Ishikawa (cell line): ENCODE measurements around the gene THRA.

ENCODE experiments used
- CEBPB ChIP-seq: IDR thresholded peaks from 2 replicates; pipeline ENCODE4 v1.6.1; 2012
- CREB1 ChIP-seq: IDR thresholded peaks from 2 replicates; pipeline ENCODE4 v1.6.1; 2012; ENCODE audit warnings: low read depth
- EGR1 ChIP-seq: IDR thresholded peaks from 2 replicates; pipeline ENCODE4 v1.6.1; 2012
- EP300 ChIP-seq: IDR thresholded peaks from 2 replicates; pipeline ENCODE4 v1.6.1; 2012; ENCODE audit warnings: borderline replicate concordance
- FOXM1 ChIP-seq: IDR thresholded peaks from 2 replicates; pipeline ENCODE4 v1.6.1; 2012; ENCODE audit warnings: low read depth, borderline replicate concordance
- NFIC ChIP-seq: IDR thresholded peaks from 2 replicates; pipeline ENCODE4 v1.6.1; 2012
- RAD21 ChIP-seq: IDR thresholded peaks from 2 replicates; pipeline ENCODE4 v1.6.1; 2012; ENCODE audit warnings: low read depth
- TAF1 ChIP-seq: IDR thresholded peaks from 2 replicates; pipeline ENCODE4 v1.6.1; 2012; ENCODE audit warnings: low read depth, mild to moderate bottlenecking
- TCF12 ChIP-seq: IDR thresholded peaks from 2 replicates; pipeline ENCODE4 v1.6.1; 2012; ENCODE audit warnings: low read depth
- TEAD4 ChIP-seq: IDR thresholded peaks from 2 replicates; pipeline ENCODE4 v1.6.1; 2012
- YY1 ChIP-seq: IDR thresholded peaks from 2 replicates; pipeline ENCODE4 v1.6.1; 2012; ENCODE audit warnings: low read depth
- ZBTB7A ChIP-seq: IDR thresholded peaks from 2 replicates; pipeline ENCODE4 v1.6.1; 2012; ENCODE audit warnings: low read depth
- TF ChIP-seq, protein P1 (sequence below): IDR thresholded peaks from 2 replicates; pipeline ENCODE4 v1.6.1; 2012
- TF ChIP-seq, protein P2 (sequence below): IDR thresholded peaks from 2 replicates; pipeline ENCODE4 v1.6.1; 2012
- TF ChIP-seq, protein P3 (sequence below): IDR thresholded peaks from 2 replicates; pipeline ENCODE4 v1.6.1; 2012; ENCODE audit warnings: low read depth, mild to moderate bottlenecking

THRA gene

DNA sequence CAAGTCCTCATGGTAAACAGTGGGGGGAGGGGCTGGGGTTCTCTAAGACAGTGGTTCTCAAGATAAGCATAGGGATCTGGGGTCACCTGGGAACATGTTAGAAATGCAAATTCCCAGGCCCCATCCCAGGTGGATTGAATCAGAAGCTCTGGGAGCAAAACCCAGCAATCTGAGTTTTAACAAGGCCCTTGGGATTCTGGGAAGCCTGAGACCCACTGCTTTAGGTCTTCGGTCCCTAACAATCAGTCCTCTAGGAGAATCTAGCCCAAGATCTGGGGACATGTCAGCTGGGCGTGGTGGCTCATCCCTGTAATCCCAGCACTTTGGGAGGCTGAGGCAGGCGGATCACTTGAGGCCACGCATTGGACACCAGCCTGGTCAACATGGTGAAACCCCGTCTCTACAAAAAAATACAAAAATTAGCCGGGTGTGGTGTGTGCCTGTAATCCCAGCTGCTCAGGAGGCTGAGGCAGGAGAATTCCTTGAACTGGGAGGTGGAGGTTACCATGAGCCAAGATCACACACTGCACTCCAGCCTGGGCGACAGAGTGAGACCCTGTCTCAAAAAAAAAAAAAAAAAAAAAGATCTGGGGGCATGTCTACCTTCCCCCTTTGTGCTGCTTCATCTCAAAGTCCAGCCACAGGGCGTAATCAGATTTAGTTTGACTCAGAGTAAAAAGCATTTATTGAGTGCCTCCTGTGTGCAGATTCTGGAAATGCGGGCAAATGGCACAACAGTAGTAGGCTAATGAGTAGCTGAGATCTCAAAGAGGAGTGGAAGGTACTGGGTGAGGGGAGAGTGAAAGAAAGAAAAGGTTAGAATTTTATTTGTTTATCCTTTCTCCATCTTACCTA lies 46.4 kb downstream of the THRA start:
- TF ChIP-seq NFIC (no peak), ZBTB7A (no peak), YY1 (no peak), CREB1 (no peak), EGR1 (no peak), FOXM1 (no peak), EP300 (no peak), RAD21 (no peak), CEBPB (no peak)
- TF ChIP-seq, protein P1, sequence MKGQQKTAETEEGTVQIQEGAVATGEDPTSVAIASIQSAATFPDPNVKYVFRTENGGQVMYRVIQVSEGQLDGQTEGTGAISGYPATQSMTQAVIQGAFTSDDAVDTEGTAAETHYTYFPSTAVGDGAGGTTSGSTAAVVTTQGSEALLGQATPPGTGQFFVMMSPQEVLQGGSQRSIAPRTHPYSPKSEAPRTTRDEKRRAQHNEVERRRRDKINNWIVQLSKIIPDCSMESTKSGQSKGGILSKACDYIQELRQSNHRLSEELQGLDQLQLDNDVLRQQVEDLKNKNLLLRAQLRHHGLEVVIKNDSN: no peak
- TF ChIP-seq, protein P2, sequence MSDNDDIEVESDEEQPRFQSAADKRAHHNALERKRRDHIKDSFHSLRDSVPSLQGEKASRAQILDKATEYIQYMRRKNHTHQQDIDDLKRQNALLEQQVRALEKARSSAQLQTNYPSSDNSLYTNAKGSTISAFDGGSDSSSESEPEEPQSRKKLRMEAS: no peak

DNA sequence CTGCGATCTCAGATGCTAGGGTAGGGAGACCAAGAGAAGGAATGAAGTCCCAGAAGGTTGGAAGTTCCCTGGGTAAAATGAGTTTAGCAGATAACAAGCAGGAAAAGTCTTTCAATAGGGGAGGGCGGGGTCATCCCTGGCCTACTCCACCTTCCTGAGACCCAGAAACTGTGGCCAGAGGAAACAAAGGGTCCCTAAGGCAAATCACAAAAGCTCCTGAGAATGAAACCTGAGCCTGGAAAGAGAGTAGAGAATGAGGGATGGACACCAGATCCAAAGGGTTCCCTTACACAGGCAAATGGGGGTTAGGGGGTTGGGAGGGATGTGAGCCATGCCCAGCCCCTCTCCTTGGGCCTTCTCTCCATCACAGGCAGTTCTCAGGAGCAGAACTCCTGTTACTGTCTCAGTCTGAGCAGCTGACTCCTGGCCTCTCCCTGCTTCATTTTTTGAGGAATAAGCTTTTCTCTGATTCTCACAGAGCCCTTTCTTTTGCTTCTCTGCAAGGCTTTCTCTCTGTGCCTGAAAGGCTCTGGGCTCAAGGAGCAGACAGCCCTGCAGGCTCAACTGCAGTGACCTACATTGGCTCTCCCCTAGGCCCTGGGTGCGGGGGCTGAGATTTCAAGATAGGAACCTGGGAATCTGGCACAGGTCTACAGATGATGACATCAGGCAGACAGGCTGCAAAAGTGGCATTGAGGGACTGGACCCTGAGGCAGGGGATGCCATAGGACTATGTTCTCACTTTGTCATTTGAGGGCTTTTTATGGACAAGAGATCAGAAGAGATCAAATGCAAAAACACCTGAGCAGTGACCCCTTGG lies 47.5 kb downstream of the THRA start:
- TF ChIP-seq ZBTB7A (no peak), NFIC (no peak), YY1 (no peak), FOXM1 (no peak), EP300 (no peak), RAD21 (no peak), TAF1 (no peak), TEAD4 (no peak), CREB1 (no peak), EGR1 (no peak)
- TF ChIP-seq, protein P2: no peak
- TF ChIP-seq, protein P1: no peak
- TF ChIP-seq, protein P3, sequence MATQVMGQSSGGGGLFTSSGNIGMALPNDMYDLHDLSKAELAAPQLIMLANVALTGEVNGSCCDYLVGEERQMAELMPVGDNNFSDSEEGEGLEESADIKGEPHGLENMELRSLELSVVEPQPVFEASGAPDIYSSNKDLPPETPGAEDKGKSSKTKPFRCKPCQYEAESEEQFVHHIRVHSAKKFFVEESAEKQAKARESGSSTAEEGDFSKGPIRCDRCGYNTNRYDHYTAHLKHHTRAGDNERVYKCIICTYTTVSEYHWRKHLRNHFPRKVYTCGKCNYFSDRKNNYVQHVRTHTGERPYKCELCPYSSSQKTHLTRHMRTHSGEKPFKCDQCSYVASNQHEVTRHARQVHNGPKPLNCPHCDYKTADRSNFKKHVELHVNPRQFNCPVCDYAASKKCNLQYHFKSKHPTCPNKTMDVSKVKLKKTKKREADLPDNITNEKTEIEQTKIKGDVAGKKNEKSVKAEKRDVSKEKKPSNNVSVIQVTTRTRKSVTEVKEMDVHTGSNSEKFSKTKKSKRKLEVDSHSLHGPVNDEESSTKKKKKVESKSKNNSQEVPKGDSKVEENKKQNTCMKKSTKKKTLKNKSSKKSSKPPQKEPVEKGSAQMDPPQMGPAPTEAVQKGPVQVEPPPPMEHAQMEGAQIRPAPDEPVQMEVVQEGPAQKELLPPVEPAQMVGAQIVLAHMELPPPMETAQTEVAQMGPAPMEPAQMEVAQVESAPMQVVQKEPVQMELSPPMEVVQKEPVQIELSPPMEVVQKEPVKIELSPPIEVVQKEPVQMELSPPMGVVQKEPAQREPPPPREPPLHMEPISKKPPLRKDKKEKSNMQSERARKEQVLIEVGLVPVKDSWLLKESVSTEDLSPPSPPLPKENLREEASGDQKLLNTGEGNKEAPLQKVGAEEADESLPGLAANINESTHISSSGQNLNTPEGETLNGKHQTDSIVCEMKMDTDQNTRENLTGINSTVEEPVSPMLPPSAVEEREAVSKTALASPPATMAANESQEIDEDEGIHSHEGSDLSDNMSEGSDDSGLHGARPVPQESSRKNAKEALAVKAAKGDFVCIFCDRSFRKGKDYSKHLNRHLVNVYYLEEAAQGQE: no peak

DNA sequence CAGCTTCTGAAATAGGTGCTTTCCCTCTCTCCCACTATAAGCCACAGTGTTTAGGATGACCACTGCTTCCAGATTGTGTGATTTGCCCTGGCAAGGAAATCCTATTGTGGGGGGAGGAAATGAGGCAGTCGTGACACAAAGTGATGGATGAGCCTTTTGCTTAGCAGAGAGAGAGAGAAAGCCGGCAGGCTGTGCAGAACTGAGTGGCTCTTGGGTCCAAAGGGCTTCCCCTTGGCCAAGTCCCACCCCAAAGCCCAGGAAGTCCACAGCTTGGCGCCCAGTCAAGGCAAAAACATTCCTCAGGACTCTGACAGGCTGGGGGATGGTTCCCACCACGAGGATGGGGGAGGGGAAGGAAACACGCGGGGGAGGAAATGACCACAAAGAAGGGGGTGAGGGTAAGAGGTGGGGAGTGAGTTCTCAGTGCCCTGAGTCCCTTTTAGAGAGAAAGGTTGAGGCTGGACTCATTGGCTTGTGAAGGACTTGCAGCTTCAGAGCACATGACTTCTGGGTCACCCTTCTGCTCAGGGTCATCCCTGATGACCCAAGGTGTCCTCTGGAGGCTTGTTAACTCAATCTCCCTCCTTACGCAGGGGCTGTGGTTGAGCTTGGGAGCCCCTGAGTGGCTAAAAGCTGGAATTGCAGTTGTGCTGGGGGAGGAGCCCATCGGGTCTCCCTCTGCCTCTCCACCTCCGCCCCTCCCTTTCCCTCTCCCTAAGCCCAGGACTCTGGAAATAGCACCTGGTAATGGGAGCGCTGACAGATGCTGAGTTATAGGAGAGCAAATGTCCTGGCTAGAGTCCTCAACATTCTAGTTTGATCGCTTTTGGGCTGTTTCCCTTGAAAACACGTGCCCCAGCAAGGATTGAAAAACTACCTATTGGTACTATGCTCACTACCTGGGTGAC lies 48.7 kb downstream of the THRA start:
- TF ChIP-seq TEAD4 (peak; percentile 10; the same call in 1 of the 2 replicates), EP300 (no peak), NFIC (no peak), RAD21 (peak; percentile 89), TCF12 (peak; percentile 48; the same call in 1 of the 2 replicates), EGR1 (no peak)
- TF ChIP-seq, protein P2: peak; percentile 21

DNA sequence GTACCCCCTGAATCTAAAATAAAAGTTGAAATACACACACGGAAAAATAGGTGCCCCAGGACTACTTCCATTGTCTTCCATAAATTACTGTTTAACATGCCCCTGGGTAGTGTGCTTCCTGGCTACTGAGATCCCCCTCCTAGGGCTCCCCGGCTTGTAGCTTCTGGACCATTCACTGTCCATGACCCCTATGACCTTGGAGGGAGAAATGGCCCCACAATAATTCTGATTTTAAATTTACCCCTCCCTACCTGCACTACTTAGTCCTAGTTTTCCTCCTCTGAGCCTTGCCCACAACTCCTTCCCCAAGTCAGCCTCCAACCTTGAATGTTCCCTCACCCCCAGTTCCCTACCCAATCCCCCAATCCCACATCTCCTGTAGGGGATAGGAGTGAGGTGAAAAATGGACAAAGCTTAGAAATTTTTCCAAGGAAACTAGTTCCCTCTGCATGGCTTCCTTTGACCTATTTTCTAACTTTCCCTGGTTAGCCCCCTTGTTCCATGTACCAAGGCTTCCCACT lies 49.5 kb downstream of the THRA start:
- no peak for TF ChIP-seq YY1
- 0 out of 2 replicates have a peak, but pooled peaks have one; percentile 35 for TF ChIP-seq ZBTB7A
- no peak for TF ChIP-seq TCF12
- no peak for TF ChIP-seq CEBPB
- TF ChIP-seq EGR1: no peak

DNA sequence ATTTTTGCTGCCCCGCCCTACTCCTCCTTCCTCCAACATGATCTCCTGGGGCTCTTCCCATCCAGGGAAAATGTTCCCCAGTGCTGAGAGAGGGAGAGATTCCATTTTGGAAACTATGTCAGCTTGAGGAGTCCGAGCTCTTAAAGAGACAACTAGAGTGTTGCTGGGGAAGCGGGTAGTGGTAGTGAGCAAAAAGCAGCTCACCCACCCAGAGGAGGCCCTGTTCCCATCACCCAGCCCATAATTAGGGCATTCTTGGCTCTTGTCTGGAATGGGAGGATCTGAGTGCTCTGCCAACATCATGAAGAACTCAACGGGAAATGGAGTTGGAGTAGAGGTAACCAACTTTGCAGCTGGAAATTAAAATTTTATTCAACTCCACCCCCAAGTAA lies 49.9 kb downstream of the THRA start:
- TF ChIP-seq, protein P1: no peak
- TF ChIP-seq, protein P2: no peak
- no peak for TF ChIP-seq ZBTB7A
- no peak for TF ChIP-seq NFIC
- no peak for TF ChIP-seq RAD21
- no peak for TF ChIP-seq FOXM1
- no peak for TF ChIP-seq EGR1
- TF ChIP-seq EP300: no peak
- TF ChIP-seq YY1: no peak
- TF ChIP-seq CREB1: no peak
- TF ChIP-seq TEAD4: no peak
- TF ChIP-seq CEBPB: no peak
- no peak for TF ChIP-seq TCF12
- TF ChIP-seq TAF1: no peak
- TF ChIP-seq, protein P3: no peak
